ENCODE measurements around the gene MDFI.

DNA sequence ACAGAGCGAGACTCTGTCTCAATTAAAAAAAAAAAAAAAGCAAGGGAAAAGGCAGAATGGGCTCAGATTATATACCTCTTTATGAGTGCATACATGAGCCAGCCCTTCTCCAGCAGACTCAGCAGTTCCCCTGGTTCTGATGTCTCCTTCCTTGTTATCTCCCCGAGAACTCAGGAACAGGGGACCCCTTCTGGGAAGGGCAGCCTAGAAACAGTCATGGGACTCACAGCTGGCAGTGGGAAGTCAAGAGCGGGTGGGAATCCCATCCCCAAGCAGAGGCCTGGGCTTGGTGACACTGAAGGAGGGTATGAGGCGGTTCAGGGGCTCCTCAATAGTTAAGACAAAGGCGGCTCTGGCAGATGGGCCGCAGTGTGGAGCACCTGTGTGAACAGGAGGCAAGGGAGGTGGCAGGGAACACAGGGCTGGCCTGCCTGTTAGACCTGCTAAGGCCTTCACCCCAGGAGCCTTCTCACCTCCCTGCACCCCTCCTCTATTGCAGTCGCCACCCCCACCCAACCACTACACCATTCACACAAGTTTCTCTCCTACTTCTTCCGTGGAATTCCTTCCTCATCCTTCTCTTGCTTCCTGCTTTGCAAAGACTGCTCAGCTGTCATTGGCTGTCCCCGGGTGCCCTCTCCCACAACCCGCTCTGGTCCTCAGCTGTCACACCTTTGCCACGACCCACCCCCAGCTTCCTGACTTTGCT is 29.7 kb upstream of the MDFI start:
- TF ChIP-seq SIN3A (IDR thresholded peaks at IDR 0.05; ENCODE audit: borderline replicate concordance, insufficient read depth, low read length), result no peak
- no peak for TF ChIP-seq POLR2AphosphoS5 (IDR thresholded peaks at IDR 0.05; ENCODE audit: low read depth, low read length)
- no peak for TF ChIP-seq TAF1 (IDR thresholded peaks at IDR 0.05; ENCODE audit: borderline replicate concordance, insufficient read depth, low read length)
